ENCODE results near the gene SNX9. TPM values are rescaled to one million over a fixed set of nuclear protein-coding genes. Genes with fewer than 3 reads are reported as not detected.

The SNX9 gene
- total and polyA plus RNA-seq, 7 donors: 18.4 to 30.7 (median 26.5) TPM

GRCh38 chr6:157988700-157989063 is 165.6 kb downstream of the SNX9 start:
- TF ChIP-seq CTCF (IDR thresholded peaks at IDR 0.05): no peak
- Histone ChIP-seq H3K27me3 (ENCODE audit: insufficient read depth in 3 of 3, low read length in 2 of 3) (no peaks in the 10 kb centered on the region), H3K4me3 (no peak overlapping the region), H3K9me3 (no peaks in the 10 kb centered on the region), H3K36me3 (ENCODE audit: insufficient read depth in 1 of 2, low read depth in 1 of 2) (no peaks in the 10 kb centered on the region), H3K4me1 (peaks cover 29% of the 10 kb centered on the region), H3K27ac (peak overlapping the region; percentile 53)
- WGBS, 3 donors: 39 to 52% (median 42%) methylated on average over 8 of the region's 8 CpGs
- ATAC-seq: peak in 3 of 4 donors; percentile 15 to 24 (median 17)
- intact Hi-C loops (cut with DNase I): loop anchor here in 1 of 2 donors (5.0 kb wide), 1 partner anchor 49 kb away; no protein-coding TSS in a partner anchor
- no peak for DNase-seq

- WGBS, 3 donors: 31 to 48% (median 35%) methylated on average over 22 of the region's 22 CpGs
- TF ChIP-seq CTCF (IDR thresholded peaks at IDR 0.05): no peak
- no peaks in the 10 kb centered on the region for H3K27me3 ChIP-seq (ENCODE audit: insufficient read depth in 3 of 3, low read length in 2 of 3)
- H3K36me3 ChIP-seq (ENCODE audit: insufficient read depth in 1 of 2, low read depth in 1 of 2): no peaks in the 10 kb centered on the region
- H3K27ac ChIP-seq: peak overlapping the region; percentile 58
- DNase-seq (peak; percentile 78 to 86), ATAC-seq (peak; percentile 83 to 86 (median 84))
- no peaks in the 10 kb centered on the region for H3K9me3 ChIP-seq
- no peak overlapping the region for H3K4me3 ChIP-seq
- intact Hi-C loops (cut with DNase I): loop anchor here in 1 of 2 donors (5.0 kb wide), 1 partner anchor 48 kb away; no protein-coding TSS in a partner anchor
- H3K4me1 ChIP-seq: peaks cover 29% of the 10 kb centered on the region
Observed at GRCh38 chr6:157989541-157990289, 166.7 kb downstream of the SNX9 start.

GRCh38 chr6:157990321-157991066 is 167.4 kb downstream of the SNX9 start:
- peaks cover 29% of the 10 kb centered on the region for H3K4me1 ChIP-seq

GRCh38 chr6:157991067-157991432 is 168.0 kb downstream of the SNX9 start:
- TF ChIP-seq CTCF (IDR thresholded peaks at IDR 0.05): no peak
- H3K4me1 ChIP-seq: peaks cover 29% of the 10 kb centered on the region
- 94 to 96% (median 95%) methylated on average over 11 of the region's 11 CpGs for WGBS, 3 donors
- ATAC-seq: no peak
- H3K4me3 ChIP-seq: no peak overlapping the region
- no peaks in the 10 kb centered on the region for H3K27me3 ChIP-seq (ENCODE audit: insufficient read depth in 3 of 3, low read length in 2 of 3)
- H3K27ac ChIP-seq: no peak overlapping the region
- no peaks in the 10 kb centered on the region for H3K36me3 ChIP-seq (ENCODE audit: insufficient read depth in 1 of 2, low read depth in 1 of 2)
- DNase-seq: no peak
- no peaks in the 10 kb centered on the region for H3K9me3 ChIP-seq
- intact Hi-C loops (cut with DNase I): no loop called here

More at GRCh38 chr6:157990321-157991066, 167.4 kb downstream of the SNX9 start:
- Histone ChIP-seq H3K36me3 (ENCODE audit: insufficient read depth in 1 of 2, low read depth in 1 of 2) (no peaks in the 10 kb centered on the region), H3K27ac (peak overlapping the region; percentile 58), H3K27me3 (ENCODE audit: insufficient read depth in 3 of 3, low read length in 2 of 3) (no peaks in the 10 kb centered on the region), H3K9me3 (no peaks in the 10 kb centered on the region), H3K4me3 (no peak overlapping the region)
- DNase-seq (no peak), ATAC-seq (peak in 2 of 4 donors; percentile 2 to 4)
- intact Hi-C loops (cut with DNase I): no loop called here
- 73 to 82% (median 76%) methylated on average over 15 of the region's 15 CpGs for WGBS, 3 donors
- no peak for TF ChIP-seq CTCF (IDR thresholded peaks at IDR 0.05)

All from psoas muscle (tissue), 8 donors.